ENCODE data around the gene NAB1.

GRCh38 chr2:190637903-190638618, 10.8 kb upstream of the NAB1 start:
- TF ChIP-seq, protein P1, sequence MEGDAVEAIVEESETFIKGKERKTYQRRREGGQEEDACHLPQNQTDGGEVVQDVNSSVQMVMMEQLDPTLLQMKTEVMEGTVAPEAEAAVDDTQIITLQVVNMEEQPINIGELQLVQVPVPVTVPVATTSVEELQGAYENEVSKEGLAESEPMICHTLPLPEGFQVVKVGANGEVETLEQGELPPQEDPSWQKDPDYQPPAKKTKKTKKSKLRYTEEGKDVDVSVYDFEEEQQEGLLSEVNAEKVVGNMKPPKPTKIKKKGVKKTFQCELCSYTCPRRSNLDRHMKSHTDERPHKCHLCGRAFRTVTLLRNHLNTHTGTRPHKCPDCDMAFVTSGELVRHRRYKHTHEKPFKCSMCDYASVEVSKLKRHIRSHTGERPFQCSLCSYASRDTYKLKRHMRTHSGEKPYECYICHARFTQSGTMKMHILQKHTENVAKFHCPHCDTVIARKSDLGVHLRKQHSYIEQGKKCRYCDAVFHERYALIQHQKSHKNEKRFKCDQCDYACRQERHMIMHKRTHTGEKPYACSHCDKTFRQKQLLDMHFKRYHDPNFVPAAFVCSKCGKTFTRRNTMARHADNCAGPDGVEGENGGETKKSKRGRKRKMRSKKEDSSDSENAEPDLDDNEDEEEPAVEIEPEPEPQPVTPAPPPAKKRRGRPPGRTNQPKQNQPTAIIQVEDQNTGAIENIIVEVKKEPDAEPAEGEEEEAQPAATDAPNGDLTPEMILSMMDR (IDR thresholded peaks at IDR 0.05), result no peak
- TF ChIP-seq ZFX (IDR thresholded peaks at IDR 0.05; ENCODE audit: borderline replicate concordance), result no peak

Measured in 22Rv1 (cell line).